GM21737 (cell line): ENCODE measurements around the gene DCHS1.

Experiments used
- ATAC-seq: cut with Tn5 transposase; IDR thresholded peaks from one replicate; pipeline ENCODE4 v1.9.1; 2021; ENCODE audit warnings: mild to moderate bottlenecking, moderate library complexity; ENCODE audit not compliant: unreplicated experiment

The DCHS1 gene

GRCh38 chr11:6646918-6647679 lies 8.5 kb downstream of the DCHS1 start:
- ATAC-seq = peak; percentile 82

DNA sequence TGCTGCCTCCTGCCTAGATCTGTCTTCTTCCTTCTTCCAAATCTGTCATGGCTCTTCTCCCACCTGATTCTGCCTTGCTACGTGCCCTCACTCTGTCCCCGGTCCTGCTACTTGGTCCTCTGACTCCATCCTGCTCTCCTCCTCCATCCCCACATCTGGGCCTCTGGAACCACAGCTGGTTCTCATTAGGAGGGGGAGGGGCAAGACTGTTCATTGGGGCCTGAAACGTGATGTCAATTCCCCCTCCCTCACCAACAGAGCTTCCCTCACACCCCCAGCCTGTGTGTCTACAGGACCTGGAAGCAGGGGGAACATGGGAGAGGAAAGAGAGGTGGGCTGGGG lies 9.1 kb downstream of the DCHS1 start:
- no peak for ATAC-seq

- ATAC-seq = no peak
Measured at GRCh38 chr11:6646071-6646470, 9.5 kb downstream of the DCHS1 start.

- ATAC-seq = no peak
Measured at GRCh38 chr11:6642957-6643356, 12.7 kb downstream of the DCHS1 start.

- no peak for ATAC-seq
Measured at GRCh38 chr11:6640985-6641701, 14.5 kb downstream of the DCHS1 start.

DNA sequence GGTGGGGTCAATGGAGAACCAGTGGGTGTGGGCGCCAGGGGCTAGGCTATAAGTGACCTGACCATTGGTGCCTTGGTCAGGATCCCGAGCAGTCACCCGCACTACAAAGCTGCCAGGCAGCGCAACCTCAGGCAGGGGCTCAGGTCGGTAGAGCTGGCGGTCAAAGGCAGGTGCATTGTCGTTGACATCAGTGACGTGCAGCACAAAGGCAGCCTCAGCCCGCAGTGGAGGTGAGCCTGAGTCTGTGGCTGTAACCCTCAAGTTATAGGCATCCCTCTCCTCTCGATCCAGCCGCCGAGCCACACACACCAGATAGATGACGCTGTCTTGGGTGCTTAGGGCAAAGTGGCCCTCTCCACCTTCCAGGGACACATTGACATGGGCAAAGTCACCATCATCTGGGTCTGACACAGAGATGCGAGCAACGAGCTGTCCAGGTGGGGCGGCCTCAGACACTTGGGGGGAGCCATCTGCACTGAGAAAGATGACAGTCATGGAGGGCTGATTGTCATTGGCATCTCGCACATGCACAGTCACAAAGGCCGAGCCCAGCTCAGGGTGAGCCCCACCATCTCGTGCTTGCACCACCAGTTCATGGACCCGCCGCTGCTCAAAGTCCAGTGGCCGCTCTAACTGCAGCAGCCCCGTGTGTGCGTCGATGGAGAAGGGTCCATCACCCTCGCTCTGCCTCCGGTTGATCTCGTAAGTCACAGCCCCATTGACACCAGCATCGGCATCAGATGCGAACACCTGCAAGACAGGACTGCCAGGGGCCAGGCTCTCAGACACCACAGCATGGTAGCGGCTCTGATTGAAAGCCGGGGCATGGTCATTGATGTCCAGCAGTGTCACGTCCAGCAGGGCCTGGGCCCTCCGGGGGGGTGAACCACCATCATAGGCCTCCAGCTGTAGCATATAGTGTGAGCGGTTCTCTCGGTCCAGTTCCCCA lies 15.3 kb downstream of the DCHS1 start:
- ATAC-seq = no peak

DNA sequence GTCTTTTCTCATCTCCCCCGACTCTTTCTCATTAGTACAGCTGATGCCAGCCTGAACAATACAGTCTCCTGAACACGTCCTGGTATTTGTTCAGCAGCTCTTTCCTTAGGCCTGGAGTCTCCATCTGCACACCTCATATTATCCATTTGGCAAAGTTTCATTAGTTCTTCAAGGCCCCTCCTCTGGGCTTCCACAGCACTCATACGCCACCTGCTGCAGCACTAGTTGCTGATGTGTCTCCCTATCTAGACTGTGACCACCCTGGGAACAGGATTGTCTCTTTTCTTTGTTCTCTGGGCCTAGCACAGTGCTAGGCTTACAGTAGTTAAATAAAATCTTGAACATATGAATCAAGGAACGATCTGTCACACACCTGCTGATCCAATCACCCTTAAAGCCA lies 17.2 kb downstream of the DCHS1 start:
- no peak for ATAC-seq

- ATAC-seq = no peak
Measured at GRCh38 chr11:6637871-6638270, 17.7 kb downstream of the DCHS1 start.

DNA sequence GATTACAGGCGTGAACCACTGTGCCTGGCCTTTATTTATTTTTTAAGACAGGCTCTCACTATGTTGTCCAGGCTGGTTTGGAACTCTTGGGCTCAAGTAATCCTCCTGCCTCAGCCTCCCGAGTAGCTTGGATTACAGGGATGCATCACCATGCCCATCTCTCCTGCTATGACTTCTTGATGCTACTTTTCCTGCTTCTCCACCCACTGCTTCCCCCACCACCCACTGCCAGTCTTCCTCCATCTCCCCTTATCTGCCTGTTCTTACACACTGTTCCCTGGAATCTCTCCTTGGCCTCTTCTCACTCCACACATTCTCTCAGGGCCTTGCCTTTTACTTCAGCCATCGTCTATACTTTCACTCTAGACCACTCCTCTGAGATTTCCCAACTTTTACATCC lies 19.1 kb downstream of the DCHS1 start:
- no peak for ATAC-seq

- ATAC-seq = no peak
Measured at GRCh38 chr11:6635082-6635932, 20.3 kb downstream of the DCHS1 start.

DNA sequence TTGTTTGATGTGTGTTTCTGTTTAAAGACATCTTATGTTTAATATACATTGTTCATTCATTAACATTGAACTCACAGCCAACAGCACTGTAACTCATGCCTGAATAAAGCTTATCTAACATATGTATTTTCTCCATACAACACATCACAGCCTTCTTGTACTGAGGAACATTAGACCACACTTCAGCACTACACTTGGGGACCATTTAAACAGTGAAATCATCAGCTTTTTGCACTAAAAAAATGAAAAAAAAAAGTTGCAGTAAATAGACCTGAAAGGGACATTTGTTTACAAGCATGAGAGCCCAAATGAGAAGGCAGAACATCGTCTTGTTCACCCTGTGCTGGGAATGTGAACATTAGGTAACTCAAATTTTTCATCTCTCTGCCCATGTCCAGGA lies 21.1 kb downstream of the DCHS1 start:
- ATAC-seq = no peak

GRCh38 chr11:6633422-6634408 lies 21.9 kb downstream of the DCHS1 start:
- no peak for ATAC-seq

DNA sequence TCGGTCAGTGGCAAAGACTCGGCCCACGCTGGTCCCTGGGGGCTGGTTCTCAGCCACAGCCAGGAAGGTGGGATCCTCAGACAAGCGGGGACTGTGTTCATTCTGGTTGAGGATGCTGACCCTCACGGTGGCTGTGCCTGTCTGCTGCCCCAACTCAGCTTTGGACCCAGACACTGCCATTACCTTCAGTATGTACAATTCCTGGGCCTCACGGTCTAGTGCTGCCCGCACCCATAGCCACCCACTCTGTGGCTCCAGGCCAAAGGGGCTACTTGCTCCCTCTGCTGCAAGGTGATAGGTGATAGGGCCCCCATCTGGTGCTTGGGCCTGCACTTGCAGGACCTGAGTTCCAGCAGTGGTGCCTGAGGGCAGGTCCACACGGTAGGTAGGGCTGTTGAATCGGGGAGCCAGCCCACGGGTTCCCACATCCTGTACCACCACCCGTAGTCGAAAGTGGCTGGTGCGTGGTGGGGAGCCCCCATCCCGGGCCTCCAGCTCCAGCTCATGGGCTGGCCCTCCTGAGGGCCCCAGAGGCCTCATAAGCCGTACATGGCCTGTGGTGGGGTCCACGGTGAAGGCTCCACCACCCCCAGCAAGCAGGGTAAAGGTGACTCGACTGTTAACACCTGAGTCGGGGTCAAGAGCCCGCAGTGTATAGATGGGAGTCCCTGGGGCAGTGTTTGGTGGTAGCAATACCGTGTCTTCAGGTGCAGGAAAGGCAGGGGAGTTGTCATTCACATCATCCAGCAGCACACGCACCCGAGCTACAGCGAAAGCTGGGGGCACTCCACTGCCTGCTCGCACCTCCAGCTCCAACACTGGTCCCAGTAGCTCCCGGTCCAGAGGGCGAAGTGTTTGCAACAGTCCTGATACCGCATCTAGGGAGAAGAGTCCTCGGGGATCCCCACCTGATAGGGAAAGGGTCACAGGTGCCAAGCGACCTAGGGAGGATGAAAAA lies 23.2 kb downstream of the DCHS1 start:
- no peak for ATAC-seq

DNA sequence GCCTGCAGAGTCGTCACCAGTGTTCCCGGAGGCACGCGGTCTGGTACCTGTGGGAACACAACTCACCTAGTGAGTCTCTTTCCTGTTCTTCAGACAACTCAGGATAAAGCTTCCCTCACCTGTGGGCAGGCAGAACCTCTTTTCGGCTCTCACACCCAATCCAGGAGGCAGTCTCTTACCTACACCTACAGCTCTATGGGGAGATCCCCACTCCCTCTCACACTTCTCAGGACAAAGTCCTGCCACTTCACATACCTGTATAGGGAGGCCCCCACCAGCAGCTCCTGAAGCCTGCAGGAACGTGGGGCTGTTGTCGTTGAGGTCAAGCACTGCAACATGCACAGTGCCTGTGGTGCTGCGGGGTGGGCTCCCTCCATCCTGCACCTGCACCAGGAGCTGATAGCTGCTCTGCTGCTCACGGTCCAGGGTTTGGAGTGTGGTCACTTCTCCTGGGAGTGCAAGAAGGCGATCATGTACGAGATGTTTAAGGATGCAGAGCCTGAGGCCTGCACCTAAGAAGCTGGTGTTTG lies 24.2 kb downstream of the DCHS1 start:
- no peak for ATAC-seq

GRCh38 chr11:6630632-6631291 lies 24.8 kb downstream of the DCHS1 start:
- ATAC-seq = no peak

- ATAC-seq = no peak
Measured at GRCh38 chr11:6629892-6630631, 25.5 kb downstream of the DCHS1 start.

DNA sequence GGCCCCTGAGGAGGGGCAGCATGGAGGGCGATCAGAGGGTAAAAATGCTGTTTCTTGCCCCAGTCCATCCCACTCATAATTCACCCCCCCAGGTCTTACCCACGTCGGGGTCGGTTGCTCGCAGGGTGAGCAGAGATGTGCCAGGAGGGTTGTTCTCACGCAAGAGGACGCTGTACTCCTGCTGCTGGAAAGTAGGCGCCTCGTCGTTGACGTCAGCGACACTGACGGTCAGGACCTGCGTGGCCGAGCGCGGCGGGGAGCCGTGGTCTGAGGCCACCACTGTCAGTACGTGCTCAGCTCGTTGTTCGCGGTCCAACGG lies 26.1 kb downstream of the DCHS1 start:
- ATAC-seq = no peak
